ENCODE results near the gene RUFY3. TPM values are rescaled to one million over a fixed set of nuclear protein-coding genes. Genes with fewer than 3 reads are reported as not detected.

RUFY3 gene
- total RNA-seq, 3 donors from 2014 or later (not counting 1 experiment from before 2014, with no cell fraction given), result 31.6 to 38.1 (median 33.4) TPM

- no peak overlapping the region for H3K4me3 Mint-ChIP-seq
- no peak for TF ChIP-seq CTCF (IDR thresholded peaks at IDR 0.05)
- H3K36me3 Mint-ChIP-seq, result no peaks in the 10 kb centered on the region
- H3K27ac ChIP-seq (ENCODE audit: low read length), result no peak overlapping the region
- H3K27me3 Mint-ChIP-seq (ENCODE audit: low read depth in 2 of 2), result no peaks in the 10 kb centered on the region
- WGBS (ENCODE audit: insufficient coverage), result 92% methylated on average over 3 of the region's 5 CpGs
- H3K27me3 ChIP-seq (ENCODE audit: control insufficient read depth, insufficient read depth, low read length), result no peaks in the 10 kb centered on the region
- no peak for ATAC-seq
- intact Hi-C loops (cut with micrococcal nuclease), result no loop called here
- DNase-seq, result no peak
- H3K27ac Mint-ChIP-seq, result no peak overlapping the region
- H3K4me1 Mint-ChIP-seq, result peaks cover 6% of the 10 kb centered on the region in 2 donors
- no peak overlapping the region for H3K4me3 ChIP-seq (ENCODE audit: low read length)
- H3K9me3 ChIP-seq (ENCODE audit: control insufficient read depth, insufficient read depth, low read length), result no peaks in the 10 kb centered on the region
- H3K36me3 ChIP-seq (ENCODE audit: control insufficient read depth, insufficient read depth, low read length), result no peaks in the 10 kb centered on the region
- H3K9me3 Mint-ChIP-seq, result no peaks in the 10 kb centered on the region
- peaks cover 5% of the 10 kb centered on the region for H3K4me1 ChIP-seq (ENCODE audit: control insufficient read depth, insufficient read depth, low read length)
These were observed 20.3 kb downstream of the RUFY3 start for GRCh38 chr4:70741867-70742658.

DNA sequence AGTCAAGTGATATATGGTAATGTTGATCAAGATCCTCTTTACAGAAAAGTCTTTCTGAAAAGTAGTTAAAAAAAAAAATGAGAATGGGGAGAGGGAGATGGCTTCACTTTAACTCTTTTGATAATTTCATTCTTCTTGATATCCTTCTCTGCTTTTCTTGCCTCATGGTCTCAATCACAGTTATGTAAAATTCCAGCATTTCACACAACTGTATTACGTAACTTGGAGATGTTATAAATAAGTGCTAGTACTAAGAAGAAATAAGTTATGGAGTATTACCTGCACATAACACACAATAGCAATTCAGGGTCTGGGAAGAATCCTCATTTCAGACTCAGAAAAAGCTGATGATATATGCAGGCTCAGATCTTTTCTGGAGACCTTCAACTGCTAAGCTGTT lies 22.0 kb downstream of the RUFY3 start:
- intact Hi-C loops (cut with micrococcal nuclease), result no loop called here
- Histone ChIP-seq H3K36me3 (ENCODE audit: control insufficient read depth, insufficient read depth, low read length) (no peaks in the 10 kb centered on the region), H3K27ac (ENCODE audit: low read length) (no peak overlapping the region), H3K4me1 (ENCODE audit: control insufficient read depth, insufficient read depth, low read length) (no peaks in the 10 kb centered on the region), H3K9me3 (ENCODE audit: control insufficient read depth, insufficient read depth, low read length) (no peaks in the 10 kb centered on the region), H3K4me3 (ENCODE audit: low read length) (no peak overlapping the region), H3K27me3 (ENCODE audit: control insufficient read depth, insufficient read depth, low read length) (no peaks in the 10 kb centered on the region)
- TF ChIP-seq CTCF (IDR thresholded peaks at IDR 0.05), result no peak
- no peak for DNase-seq
- Mint-ChIP-seq H3K9me3 (no peaks in the 10 kb centered on the region), H3K4me3 (no peak overlapping the region), H3K27ac (no peak overlapping the region), H3K36me3 (no peaks in the 10 kb centered on the region), H3K4me1 (no peaks in the 10 kb centered on the region), H3K27me3 (ENCODE audit: low read depth in 2 of 2) (no peaks in the 10 kb centered on the region)
- no peak for ATAC-seq
- WGBS (ENCODE audit: insufficient coverage), result no CpG with 5 or more reads among the region's 1 CpG

- Mint-ChIP-seq H3K4me3 (no peak overlapping the region), H3K9me3 (no peaks in the 10 kb centered on the region), H3K27ac (no peak overlapping the region), H3K27me3 (ENCODE audit: low read depth in 2 of 2) (no peaks in the 10 kb centered on the region), H3K36me3 (no peaks in the 10 kb centered on the region), H3K4me1 (no peaks in the 10 kb centered on the region)
- Histone ChIP-seq H3K4me1 (ENCODE audit: control insufficient read depth, insufficient read depth, low read length) (no peaks in the 10 kb centered on the region), H3K27ac (ENCODE audit: low read length) (no peak overlapping the region), H3K4me3 (ENCODE audit: low read length) (no peak overlapping the region), H3K9me3 (ENCODE audit: control insufficient read depth, insufficient read depth, low read length) (no peaks in the 10 kb centered on the region), H3K36me3 (ENCODE audit: control insufficient read depth, insufficient read depth, low read length) (no peaks in the 10 kb centered on the region), H3K27me3 (ENCODE audit: control insufficient read depth, insufficient read depth, low read length) (no peaks in the 10 kb centered on the region)
- WGBS (ENCODE audit: insufficient coverage), result 100% methylated on average over 8 of the region's 9 CpGs
- intact Hi-C loops (cut with micrococcal nuclease), result no loop called here
- DNase-seq (no peak), ATAC-seq (no peak)
- TF ChIP-seq CTCF (IDR thresholded peaks at IDR 0.05), result no peak
These were observed 24.5 kb downstream of the RUFY3 start for GRCh38 chr4:70746179-70746839.

Measured in natural killer cell (primary cell).